Right lobe of liver (tissue), 4 donors: ENCODE results near the gene NT5C1B.

Experiments
- CTCF ChIP-seq, 4 donors: fragments of 200-600 bp in 3 of 4; fragments of 450-650 bp in 1 of 4; IDR thresholded peaks; one replicate each; pipeline versions ENCODE4 v1.5.1 to v1.8.0; 2016 to 2022; ENCODE audit warnings: antibody characterized with exemption in 4 of 4, mild to moderate bottlenecking in 2 of 4
- POLR2A ChIP-seq: fragments of 450-650 bp; IDR thresholded peaks from one replicate; pipeline ENCODE4 v1.6.1; 2017; ENCODE audit warnings: antibody characterized with exemption, mild to moderate bottlenecking
- donor health status: DM: no; HTN: no; CAD: no.
- donor health status: DM: no; HTN: no; CAD: no.
- donor health status: DM: no; HTN: yes; CAD: no.

- TF ChIP-seq POLR2A, result no peak
- no peak for TF ChIP-seq CTCF (IDR thresholded peaks at IDR 0.05)
These were observed 28.6 kb downstream of the NT5C1B start for GRCh38 chr2:18560797-18561085.
